GM12878 (cell line): ENCODE results near the gene NKAP. TPM values are rescaled to one million over a fixed set of nuclear protein-coding genes. Genes with fewer than 3 reads are reported as not detected.

Experiments
- ATAC-seq: fragments of 200-7000 bp; cut with Tn5 transposase; 3 replicates; pipeline ENCODE4 v1.9.1; 2020; ENCODE audit warnings: mild to moderate bottlenecking, moderate library complexity
- BruUV-seq: library from RNA; stranded (reverse); fragments of 400-500 nt; replicated peaks from 2 replicates; lab custom pipeline; 2021; lab: Mats Ljungman, UMichigan
- CTCF ChIA-PET: fragments of 300-600 bp; sonication (Branson Sonifier 250); formaldehyde crosslinking; extraction: SDS; loops from one replicate; lab custom pipeline; 2021; ENCODE audit warnings: inconsistent platforms; lab: Yijun Ruan, JAX
- POLR2A ChIA-PET: fragments of 350-600 bp; formaldehyde crosslinking; extraction: SDS; loops from one replicate; lab custom pipeline; 2021; ENCODE audit warnings: inconsistent platforms; lab: Charles Lee
- RAD21 ChIA-PET: fragments of 300-600 bp; sonication (Branson Sonifier 250); formaldehyde crosslinking; loops from one replicate; lab custom pipeline; 2023; ENCODE audit warnings: antibody characterized with exemption; ENCODE audit not compliant: unreplicated experiment; lab: Charles Lee
- SMC1A ChIA-PET: fragments of 300-600 bp; sonication (Branson Sonifier 250); formaldehyde crosslinking; loops from one replicate; lab custom pipeline; 2023; ENCODE audit not compliant: unreplicated experiment, uncharacterized antibody; lab: Charles Lee
- DNase-seq: peaks from one replicate; pipeline ENCODE4 v3.0.0-alpha.2; 2011; ENCODE audit warnings: low read depth, low spot score
- FAIRE-seq: peaks from 3 replicates; lab custom pipeline; 2011; peaks lifted over from hg19 to GRCh38; lab: Jason Lieb, UNC
- H2AFZ ChIP-seq: 2 replicates; pipeline ENCODE4 v1.6.0; 2011; ENCODE audit warnings: low read depth, low read length, control low read depth; ENCODE audit not compliant: control insufficient read depth
- H3K27ac ChIP-seq: 2 replicates; pipeline ENCODE4 v1.5.1; 2011; ENCODE audit warnings: control low read depth; ENCODE audit not compliant: control insufficient read depth, insufficient read depth
- H3K27me3 ChIP-seq, 2 experiments: replicated peaks in 1 of 2; 2 replicates each; pipeline versions ENCODE4 v1.6.0 to v1.6.1; 2011; ENCODE audit warnings: low read length in 1 of 2; ENCODE audit not compliant: control insufficient read depth in 2 of 2, insufficient read depth in 2 of 2
- H3K36me3 ChIP-seq, 2 experiments: 2 replicates each; pipeline ENCODE4 v1.5.1; 2011; ENCODE audit warnings: low read length in 1 of 2; ENCODE audit not compliant: control insufficient read depth in 2 of 2, insufficient read depth in 2 of 2
- H3K4me1 ChIP-seq: 2 replicates; pipeline ENCODE4 v1.6.1; 2011; ENCODE audit warnings: mild to moderate bottlenecking, low read length, moderate library complexity, mixed read lengths; ENCODE audit not compliant: control insufficient read depth, insufficient read depth
- H3K4me2 ChIP-seq: 2 replicates; pipeline ENCODE4 v1.6.0; 2011; ENCODE audit warnings: control low read depth; ENCODE audit not compliant: control insufficient read depth, insufficient read depth
- H3K4me3 ChIP-seq: fragments of 200-600 bp; sonication (generic); 2 replicates; pipeline ENCODE4 v1.5.1; 2016
- H3K79me2 ChIP-seq: 2 replicates; pipeline ENCODE4 v1.6.0; 2011; ENCODE audit warnings: low read length; ENCODE audit not compliant: control insufficient read depth, insufficient read depth
- H3K9ac ChIP-seq: 2 replicates; pipeline ENCODE4 v1.8.0; 2011; ENCODE audit warnings: low read length, control low read depth, mixed read lengths; ENCODE audit not compliant: control insufficient read depth, insufficient read depth
- H3K9me3 ChIP-seq: replicated peaks from 3 replicates; pipeline ENCODE4 v1.5.1; 2011; ENCODE audit warnings: mild to moderate bottlenecking, low read length; ENCODE audit not compliant: control insufficient read depth, insufficient read depth
- H4K20me1 ChIP-seq: 2 replicates; pipeline ENCODE4 v1.6.0; 2011; ENCODE audit not compliant: control insufficient read depth, insufficient read depth
- ATF3 ChIP-seq: IDR thresholded peaks from 2 replicates; pipeline ENCODE4 v1.6.1; 2011; ENCODE audit warnings: low read depth, mild to moderate bottlenecking, low read length, moderate library complexity, borderline replicate concordance; ENCODE audit errors: extremely low read depth
- HSF1 ChIP-seq: fragments of 150-350 bp; IDR thresholded peaks from 2 replicates; pipeline ENCODE4 v1.6.1; 2014; ENCODE audit warnings: mild to moderate bottlenecking, low read depth, low read length
- IRF4 ChIP-seq: IDR thresholded peaks from 2 replicates; pipeline ENCODE4 v1.6.1; 2011; ENCODE audit warnings: low read depth, low read length
- MTA3 ChIP-seq: IDR thresholded peaks from 2 replicates; pipeline ENCODE4 v1.6.1; 2012; ENCODE audit warnings: low read length, inconsistent platforms, borderline replicate concordance
- NKRF ChIP-seq: fragments of 450-650 bp; conservative IDR thresholded peaks from 2 replicates; pipeline ENCODE4 v1.6.1; 2017; ENCODE audit warnings: mild to moderate bottlenecking, moderate library complexity
- POU2F2 ChIP-seq: IDR thresholded peaks from 3 replicates; pipeline ENCODE4 v1.6.1; 2011; ENCODE audit warnings: low read depth, mild to moderate bottlenecking, low read length, borderline replicate concordance
- RAD51 ChIP-seq: fragments of 450-650 bp; IDR thresholded peaks from 2 replicates; pipeline ENCODE4 v1.6.1; 2016; ENCODE audit warnings: moderate library complexity, mild to moderate bottlenecking, inconsistent platforms
- SIX5 ChIP-seq: IDR thresholded peaks from 2 replicates; pipeline ENCODE4 v1.6.1; 2011; ENCODE audit warnings: mild to moderate bottlenecking, low read depth, low read length, moderate library complexity; ENCODE audit not compliant: severe bottlenecking
- TCF12 ChIP-seq: IDR thresholded peaks from 2 replicates; pipeline ENCODE4 v1.6.1; 2011; ENCODE audit warnings: low read depth, mild to moderate bottlenecking, low read length
- in situ Hi-C: fragments of 300-500 bp; cut with MboI; formaldehyde crosslinking; loops from 9 replicates; pipeline ENCODE4 v1.14.3; 2018; ENCODE audit warnings: mixed read lengths
- intact Hi-C: fragments of 100-400 bp; cut with micrococcal nuclease; formaldehyde crosslinking; loops from one replicate; pipeline ENCODE4 v1.14.2; 2022; ENCODE audit not compliant: unreplicated experiment
- polyA plus RNA-seq, 11 experiments: library from polyadenylated mRNA; depleted of rRNA in 4 of 11; unstranded in 6 of 11; stranded (reverse) in 5 of 11; fragments of >200 nt; fragmentation: Nextera tagmentation in 4 of 11; fragmentation: Illumina TruSeq in 1 of 11; extraction: Ambion mirVana in 4 of 11; extraction: Trizol in 1 of 11; gene quantifications; 1 replicate in 1 of 11; 2 replicates in 10 of 11; pipeline versions ENCODE4 v1.2.1 to v1.2.3, GENCODE V29; 2011 to 2016; ENCODE audit warnings: inconsistent platforms in 2 of 11, missing spikeins in 2 of 11, low read depth in 1 of 11
- total RNA-seq, 4 experiments: library from RNA; depleted of rRNA in 3 of 4; stranded (reverse); fragments of >200 nt in 3 of 4; fragmentation: Illumina TruSeq in 1 of 4; extraction: Trizol in 1 of 4; gene quantifications; 2 replicates each; pipeline versions ENCODE4 v1.2.1 to v1.2.3, GENCODE V29; 2013 to 2021

NKAP gene
- total and polyA plus RNA-seq, 10 of the 15 experiments (the other 5 are each of a cell fraction or from before 2014, with no cell fraction given): 2.4 to 6.9 (median 5.3) TPM

- RAD21 ChIA-PET: no interaction called here
- CTCF ChIA-PET: no interaction called here
- no peak for ATAC-seq
- H3K4me3 ChIP-seq: no peak overlapping the region
- SMC1A ChIA-PET: no interaction called here
- TF ChIP-seq ATF3 (no peak), IRF4 (no peak), RAD51 (no peak), NKRF (no peak), MTA3 (no peak), TCF12 (no peak), POU2F2 (no peak), HSF1 (no peak), SIX5 (no peak)
- TF ChIP-seq, all 136 proteins: peak for 0
- FAIRE-seq (no peak), DNase-seq (no peak)
- no peaks in the 10 kb centered on the region for H4K20me1 ChIP-seq
- peaks cover 14% of the 10 kb centered on the region for H3K79me2 ChIP-seq
- intact Hi-C loops: loop anchor here (5.0 kb wide), 1 partner anchor 149 kb away; the partner anchor contains the start of gene RPL39
- no peaks in the 10 kb centered on the region for H3K9me3 ChIP-seq
- no TSS peak for BruUV-seq
- H3K27me3 ChIP-seq: no peaks in the 10 kb centered on the region
- H3K27ac ChIP-seq: no peak overlapping the region
- H3K4me2 ChIP-seq: 0 out of 2 replicates have a peak overlapping the region, but pooled peaks have one; percentile 22
- no peaks in the 10 kb centered on the region for H3K36me3 ChIP-seq
- H2AFZ ChIP-seq: no peak overlapping the region
- in situ Hi-C loops: no loop called here
- H3K4me1 ChIP-seq: no peaks in the 10 kb centered on the region
- H3K9ac ChIP-seq: no peak overlapping the region
- POLR2A ChIA-PET: no interaction called here
Measured at GRCh38 chrX:119941336-119941735, 2.2 kb downstream of the NKAP start.
